GM19238 (cell line): ENCODE measurements around the gene TRIO.

Experiments used
- DNase-seq: peaks from one replicate; pipeline ENCODE4 v3.0.0; 2011; ENCODE audit warnings: low spot score; ENCODE audit not compliant: insufficient read length

Gene TRIO

DNA sequence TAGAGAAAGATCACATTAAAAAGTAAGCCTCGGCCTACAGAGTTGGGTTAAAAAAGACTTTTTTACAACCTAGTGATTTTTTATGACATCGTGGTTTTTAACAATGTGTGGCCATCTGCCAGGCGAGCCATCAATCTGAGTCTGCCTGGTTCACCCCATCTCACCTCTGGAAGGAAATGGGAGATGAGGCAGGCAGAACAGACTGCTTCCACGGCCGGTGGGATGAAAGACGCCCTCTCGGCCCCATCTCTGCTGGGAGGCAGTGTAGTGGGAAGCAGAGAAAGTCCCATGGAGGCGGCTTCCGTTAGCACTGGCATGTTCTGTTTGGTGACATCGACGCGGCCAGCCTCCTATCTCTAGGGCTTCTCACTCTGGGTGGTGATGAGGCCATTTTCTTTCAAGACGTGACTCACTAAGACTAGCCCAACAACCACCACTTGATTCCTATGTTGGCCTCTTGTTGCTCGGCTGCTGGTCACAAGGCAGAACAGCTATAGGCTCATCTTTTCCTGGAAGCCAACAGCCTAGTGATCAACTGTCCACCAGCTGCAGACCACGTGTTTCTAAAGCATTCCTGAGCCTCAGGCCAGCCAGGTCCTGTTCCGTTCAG lies 306.0 kb downstream of the TRIO start:
- DNase-seq, result no peak

DNA sequence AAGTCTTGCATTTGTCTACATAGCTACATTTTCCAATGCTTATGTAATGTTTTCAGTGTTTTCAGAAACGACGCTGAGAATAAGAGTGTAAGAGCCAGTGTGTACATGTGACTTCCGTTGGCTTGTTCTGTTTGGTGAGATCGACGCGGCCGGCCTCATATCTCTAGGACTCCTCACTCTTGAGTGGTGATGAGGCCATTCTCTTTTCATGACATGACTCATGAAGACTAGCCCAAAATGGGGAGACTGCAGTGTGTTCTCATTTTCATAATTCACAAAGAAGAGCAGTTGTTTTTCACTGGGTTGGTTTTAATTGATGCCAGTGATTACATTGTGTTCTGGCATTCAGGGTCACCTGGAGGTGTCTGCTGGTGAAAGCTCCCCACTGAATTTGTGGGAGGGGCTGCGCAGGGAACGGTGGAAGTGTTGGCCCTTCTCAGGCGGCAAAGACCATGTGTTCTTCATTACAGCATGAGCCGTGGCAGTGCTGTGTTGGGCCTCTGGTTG lies 306.9 kb downstream of the TRIO start:
- DNase-seq, result no peak

GRCh38 chr5:14450742-14451141 lies 307.6 kb downstream of the TRIO start:
- no peak for DNase-seq

GRCh38 chr5:14451871-14452270 lies 308.7 kb downstream of the TRIO start:
- DNase-seq, result no peak

- DNase-seq, result no peak
Observed at GRCh38 chr5:14452685-14453454, 309.7 kb downstream of the TRIO start.

GRCh38 chr5:14453481-14453880 lies 310.3 kb downstream of the TRIO start:
- no peak for DNase-seq

DNA sequence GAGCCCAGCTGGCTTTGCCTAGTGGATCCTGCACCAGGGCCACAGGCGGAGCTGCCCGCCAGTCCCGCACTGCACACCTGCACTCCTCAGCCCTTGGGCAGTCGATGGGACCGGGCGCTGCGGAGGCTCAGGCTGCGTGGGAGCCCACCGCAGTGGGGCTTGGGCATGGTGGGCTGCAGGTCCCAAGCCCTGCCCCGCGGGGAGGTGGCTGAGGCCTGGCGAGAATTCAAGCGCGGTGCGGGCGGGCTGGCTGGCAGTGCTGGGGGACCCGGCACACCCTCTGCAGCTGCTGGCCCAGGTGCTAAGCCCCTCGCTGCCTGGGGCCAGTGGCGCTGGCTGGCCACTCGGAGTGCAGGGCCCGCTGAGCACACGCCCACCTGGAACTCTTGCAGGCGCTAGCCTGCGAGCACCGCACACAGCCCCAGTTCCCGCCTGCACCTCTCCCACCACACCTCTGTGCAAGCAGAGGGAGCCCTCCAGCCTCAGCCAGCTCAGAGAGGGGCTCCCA lies 312.7 kb downstream of the TRIO start:
- no peak for DNase-seq

- DNase-seq, result no peak
Observed at GRCh38 chr5:14457476-14457875, 314.3 kb downstream of the TRIO start.

- no peak for DNase-seq
Observed at GRCh38 chr5:14458414-14458813, 315.3 kb downstream of the TRIO start.

- no peak for DNase-seq
Observed at GRCh38 chr5:14460844-14461398, 317.8 kb downstream of the TRIO start.

GRCh38 chr5:14462681-14463080 lies 319.5 kb downstream of the TRIO start:
- DNase-seq, result no peak

DNA sequence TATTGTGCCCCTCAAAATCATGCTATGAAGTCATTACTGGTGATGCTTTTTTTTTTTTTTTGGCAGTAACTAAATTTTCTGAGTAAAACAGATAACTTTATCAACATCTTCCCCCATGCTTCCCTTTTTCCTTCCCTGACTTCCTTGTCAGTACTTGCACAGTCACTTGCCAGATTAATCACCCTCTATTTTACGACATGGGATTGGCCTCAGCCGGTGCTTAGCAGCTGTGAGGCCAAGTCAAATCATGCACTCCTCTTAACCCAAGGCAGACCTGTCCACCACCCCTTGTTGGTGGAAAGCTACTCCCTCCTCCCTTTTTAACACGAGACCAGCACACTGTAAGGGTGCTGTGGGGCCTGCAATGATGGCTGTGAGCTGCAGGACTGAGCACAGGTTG lies 320.5 kb downstream of the TRIO start:
- no peak for DNase-seq

- DNase-seq, result no peak
Observed at GRCh38 chr5:14464096-14464495, 321.0 kb downstream of the TRIO start.

DNA sequence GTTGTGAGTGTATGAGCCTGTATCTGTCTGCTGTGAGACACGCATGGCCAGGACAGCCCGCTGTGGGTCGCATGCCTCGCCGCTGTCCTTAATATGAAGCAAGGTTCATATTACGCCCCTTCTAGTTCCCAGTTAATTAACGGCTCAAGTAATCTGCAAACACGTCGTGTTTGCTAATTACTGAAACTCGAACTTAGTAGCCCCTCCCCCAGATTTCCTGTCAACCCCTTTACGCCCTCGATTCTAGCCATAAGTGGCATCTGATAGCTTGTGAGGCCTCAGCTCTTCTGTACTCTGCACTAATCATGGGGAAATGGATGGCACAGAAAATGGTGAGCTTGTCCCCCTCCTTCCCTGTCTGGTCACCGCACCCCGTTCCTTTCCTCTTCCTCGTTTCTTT lies 321.5 kb downstream of the TRIO start:
- no peak for DNase-seq

DNA sequence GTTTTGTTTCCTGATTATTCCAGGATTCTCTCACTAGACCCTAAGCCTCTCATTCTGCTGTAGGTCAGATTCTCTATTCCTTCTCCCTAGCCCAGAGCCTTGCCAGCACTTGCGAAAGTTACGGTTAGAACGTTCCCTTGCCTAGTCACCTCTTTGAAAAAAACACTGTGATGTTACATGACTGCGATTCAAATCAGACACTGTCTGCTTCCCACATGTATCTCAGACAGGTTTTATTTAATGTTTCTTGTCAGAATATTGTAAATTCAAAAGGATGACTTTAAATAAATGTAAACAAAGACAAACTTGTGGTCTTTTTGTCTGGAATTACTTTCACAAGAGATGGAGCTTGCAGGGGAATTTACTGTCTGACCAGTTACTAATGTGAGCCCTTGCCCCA lies 322.0 kb downstream of the TRIO start:
- DNase-seq, result no peak

DNA sequence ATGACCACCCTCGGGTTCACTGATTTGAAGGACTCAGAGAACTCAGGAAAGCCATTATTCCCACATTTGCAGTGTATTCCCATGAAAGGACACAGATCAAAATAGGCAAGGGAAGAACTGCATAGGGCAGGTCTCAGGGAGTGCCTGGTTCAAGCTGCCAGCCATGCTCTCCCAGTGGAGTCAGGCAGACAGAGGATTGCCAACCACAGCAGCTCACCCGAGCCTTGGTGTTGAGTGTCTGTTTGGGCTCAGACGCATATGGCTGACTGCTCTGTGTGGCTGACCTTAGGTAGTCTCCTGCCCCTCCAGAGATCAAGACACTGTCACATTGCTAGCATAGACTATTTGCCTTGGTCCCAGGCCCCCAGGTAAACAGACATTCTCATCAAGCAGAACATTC lies 322.6 kb downstream of the TRIO start:
- no peak for DNase-seq

GRCh38 chr5:14467251-14467650 lies 324.1 kb downstream of the TRIO start:
- no peak for DNase-seq

DNA sequence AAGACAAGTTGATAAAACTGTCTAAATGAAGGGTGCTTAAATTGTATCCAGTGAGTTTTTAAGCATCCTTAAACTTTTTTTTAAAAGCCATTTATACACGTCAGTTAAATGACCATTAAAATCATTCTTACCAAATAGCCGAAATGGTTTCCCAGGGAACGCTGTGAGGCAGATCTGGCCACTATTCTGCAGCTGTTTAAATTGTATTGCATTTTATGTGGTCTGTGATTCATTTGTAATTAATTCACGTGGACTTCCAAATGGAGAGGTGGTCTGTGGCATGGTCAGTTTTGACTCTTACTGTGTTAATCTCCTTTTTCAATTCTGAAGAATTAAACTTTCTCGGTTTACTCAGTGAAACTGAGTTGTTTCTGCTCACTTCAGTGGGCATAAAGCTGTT lies 324.7 kb downstream of the TRIO start:
- no peak for DNase-seq

DNA sequence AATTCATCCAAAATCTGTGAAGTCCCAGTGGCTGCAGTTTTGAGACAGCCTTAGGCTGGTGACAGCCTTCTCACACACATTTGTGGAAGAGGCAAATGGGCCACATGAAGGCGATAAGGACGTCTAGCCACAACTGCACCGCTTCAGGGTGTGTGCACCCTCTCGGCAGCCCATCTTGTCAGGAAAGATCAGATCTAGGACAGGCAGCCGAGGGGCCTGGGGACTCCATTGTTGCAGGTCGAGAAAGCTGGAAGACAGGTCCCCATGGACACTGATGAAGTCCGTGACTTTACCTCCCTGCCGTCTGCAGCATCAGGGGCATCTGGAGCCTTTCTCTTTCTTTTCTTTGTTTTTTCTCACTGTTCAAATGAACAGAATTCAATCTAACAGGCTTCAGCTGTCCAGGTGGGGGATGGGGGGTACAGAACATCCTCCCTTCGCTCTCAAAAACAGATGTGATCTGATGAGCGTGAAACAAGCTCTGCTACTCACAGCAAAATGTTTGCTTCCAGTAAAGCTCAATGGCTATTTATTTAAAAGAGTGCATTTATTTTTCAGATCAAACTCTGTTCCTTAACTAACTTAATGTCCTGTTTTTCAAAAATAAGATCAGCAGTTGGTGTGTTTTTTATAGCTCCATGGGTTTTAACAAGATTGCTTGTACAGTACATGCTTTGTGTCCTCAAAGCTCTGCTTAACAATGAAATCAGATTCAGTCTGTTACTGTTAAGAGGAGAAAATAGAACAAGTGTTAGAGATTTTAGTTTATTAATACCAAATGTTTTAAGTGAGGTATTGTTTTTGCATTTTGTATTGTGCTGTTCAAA lies 326.6 kb downstream of the TRIO start:
- DNase-seq, result no peak

- no peak for DNase-seq
Observed at GRCh38 chr5:14471507-14471906, 328.4 kb downstream of the TRIO start.

- no peak for DNase-seq
Observed at GRCh38 chr5:14472986-14473567, 329.9 kb downstream of the TRIO start.
